ENCODE results near the gene KANSL1L.
A peak's percentile ranks its signal among the peaks of the same experiment; 100 is the strongest.
"Not testable (repeated sequence)": the region's sequence is repeated elsewhere in the genome, so short reads cannot be mapped to it uniquely, and the experiment has no call there.

KANSL1L gene

GRCh38 chr2:210171309-210172218, at the start of gene KANSL1L:
Gene KANSL1L (minus strand): TSS chr2:210171409. CDS start chr2:210154582, 16,827 bp downstream.
- peak; percentile 98 for DNase-seq

DNA sequence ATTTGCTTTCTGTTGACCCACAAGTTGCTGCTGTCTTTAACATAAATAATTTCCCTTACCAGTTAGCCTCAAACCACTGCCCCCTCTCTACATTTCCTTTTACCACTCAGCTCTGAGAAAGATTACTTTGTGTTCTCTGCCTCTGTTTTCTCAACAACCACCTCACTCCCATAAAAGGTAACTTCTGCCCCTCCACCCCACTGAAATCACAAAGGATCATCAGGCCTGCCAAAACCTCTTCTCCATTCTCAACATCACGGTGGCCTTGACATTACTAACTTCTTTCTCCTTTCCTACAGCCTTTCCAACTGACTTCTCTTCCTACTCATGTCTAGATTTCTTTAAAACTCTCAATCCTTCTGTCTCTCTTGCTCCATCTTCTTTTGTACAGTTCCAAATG, 43.9 kb upstream of the KANSL1L start:
- DNase-seq: no peak

GRCh38 chr2:210210185-210210584, 39.0 kb upstream of the KANSL1L start:
- DNase-seq: no peak

DNA sequence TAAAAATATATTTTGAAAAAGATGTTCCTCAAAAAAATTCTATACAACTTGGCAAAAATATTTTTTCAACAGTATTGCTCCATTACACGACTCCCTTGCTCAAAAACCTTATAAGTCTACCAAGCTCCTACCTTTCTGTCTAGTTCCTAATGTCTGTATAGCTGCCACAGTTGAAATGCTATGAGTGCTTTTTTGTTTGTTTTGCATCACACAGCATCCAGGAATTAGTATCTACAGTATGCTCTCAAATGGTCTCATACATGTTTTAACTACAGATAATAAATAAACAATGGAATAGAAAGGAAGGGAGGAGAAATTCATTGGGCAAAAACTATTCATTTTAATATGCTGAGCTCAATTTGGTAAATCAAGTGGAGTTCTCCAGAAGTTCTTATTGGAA, 36.7 kb upstream of the KANSL1L start:
- no peak for DNase-seq

DNA sequence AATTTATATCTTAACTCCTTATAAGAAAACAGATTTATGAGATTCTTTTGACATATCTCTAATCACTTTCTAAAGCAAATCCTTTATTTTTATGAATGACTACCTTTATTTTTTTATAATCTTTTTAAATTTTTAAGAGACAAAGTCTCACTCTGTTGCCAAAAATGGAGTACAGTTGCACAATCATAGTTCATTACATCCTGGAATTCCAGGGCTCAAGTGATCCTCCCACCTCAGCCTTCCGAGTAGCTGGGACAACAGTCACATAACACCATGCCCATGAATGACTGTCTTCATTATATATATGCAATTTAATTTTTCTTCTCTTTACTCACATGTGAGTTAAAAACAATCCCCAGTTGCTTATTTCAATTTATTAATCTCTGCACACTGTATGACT, 32.3 kb upstream of the KANSL1L start:
- no peak for DNase-seq

GRCh38 chr2:210203147-210203546, 31.9 kb upstream of the KANSL1L start:
- no peak for DNase-seq

DNA sequence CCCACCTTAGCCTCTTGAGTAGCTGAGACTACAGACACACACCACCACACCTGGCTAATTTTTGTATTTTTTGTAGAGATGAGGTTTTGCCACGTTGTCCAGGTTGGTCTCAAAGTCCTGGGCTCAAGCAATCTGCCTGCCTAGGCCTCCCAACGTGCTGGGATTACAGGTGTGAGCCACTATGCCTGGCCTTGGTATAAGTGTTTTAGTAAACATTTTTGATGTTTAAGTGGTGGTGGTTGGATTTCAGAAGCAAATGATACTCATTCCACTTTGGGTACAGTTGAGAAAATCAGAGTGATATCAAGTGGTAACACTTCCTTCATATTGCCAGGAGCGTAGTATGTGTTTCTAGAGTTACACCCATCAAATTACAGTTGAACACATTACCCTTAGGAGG, 28.6 kb upstream of the KANSL1L start:
- no peak for DNase-seq

GRCh38 chr2:210199186-210199765, 28.1 kb upstream of the KANSL1L start:
- DNase-seq: peak; percentile 70

GRCh38 chr2:210198326-210198725, 27.1 kb upstream of the KANSL1L start:
- DNase-seq: no peak

GRCh38 chr2:210197720-210198119, 26.5 kb upstream of the KANSL1L start:
- DNase-seq: no peak

GRCh38 chr2:210195101-210195852, 24.1 kb upstream of the KANSL1L start:
- peak; percentile 81 for DNase-seq

- no peak for DNase-seq
Observed at GRCh38 chr2:210190345-210190744, 19.1 kb upstream of the KANSL1L start.

DNA sequence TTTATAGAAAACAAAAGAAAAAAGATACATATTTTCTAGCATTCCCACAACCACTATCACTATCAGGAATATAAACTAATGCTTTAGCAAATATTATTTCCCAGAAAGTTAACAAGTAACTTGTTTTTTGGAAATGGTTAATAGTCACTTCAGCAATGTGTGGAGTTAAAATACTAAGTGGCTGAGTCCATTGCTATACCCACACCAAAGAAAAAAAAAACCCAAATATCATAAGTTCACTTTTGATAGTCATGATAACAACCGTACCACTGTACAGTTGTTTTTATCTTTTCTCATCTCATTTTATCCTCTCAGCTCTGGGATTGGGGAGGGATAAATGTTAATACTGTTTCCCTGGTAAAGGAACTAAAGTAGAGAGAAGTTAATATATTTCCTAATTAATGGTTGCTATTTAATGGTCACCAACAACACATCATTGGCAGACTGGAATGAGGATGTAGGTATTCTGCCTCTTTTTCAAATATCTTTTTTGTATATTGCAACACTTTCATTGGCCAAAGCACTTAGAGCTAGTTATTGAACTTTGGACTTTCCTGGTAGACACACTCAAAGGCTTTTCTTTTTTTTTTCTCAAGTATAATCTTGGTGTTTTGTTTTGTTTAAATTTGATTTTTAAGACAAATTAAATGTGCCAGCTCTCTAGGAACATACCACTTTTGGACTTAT, 18.4 kb upstream of the KANSL1L start:
- no peak for DNase-seq

GRCh38 chr2:210188755-210189154, 17.5 kb upstream of the KANSL1L start:
- DNase-seq: peak; percentile 25

GRCh38 chr2:210188190-210188589, 17.0 kb upstream of the KANSL1L start:
- DNase-seq: no peak

- not testable (repeated sequence) for DNase-seq
Observed at GRCh38 chr2:210183936-210184335, 12.7 kb upstream of the KANSL1L start.

DNA sequence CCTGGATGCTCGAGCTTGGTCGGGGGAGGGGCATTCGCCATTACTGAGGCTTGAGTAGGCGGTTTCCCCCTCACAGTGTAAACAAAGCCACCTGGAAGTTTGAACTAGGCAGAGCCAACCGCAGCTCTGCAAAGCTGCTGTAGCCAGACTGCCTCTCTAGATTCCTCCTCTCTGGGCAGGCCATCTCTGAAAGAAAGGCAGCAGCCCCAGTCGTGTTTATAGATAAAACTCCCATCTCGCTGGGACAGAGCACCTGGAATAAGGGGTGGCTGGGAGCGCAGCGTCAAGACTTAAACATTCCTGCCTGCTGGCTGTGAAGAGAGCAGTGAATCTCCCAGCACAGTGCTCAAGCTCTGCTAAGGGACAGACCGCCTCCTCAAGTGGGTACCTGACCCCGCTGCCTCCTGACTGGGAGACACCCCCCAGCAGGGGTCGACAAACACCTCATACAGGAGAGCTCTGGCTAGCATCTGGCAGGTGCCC, 10.4 kb upstream of the KANSL1L start:
- DNase-seq: not testable (repeated sequence)

GRCh38 chr2:210181033-210181605, 9.9 kb upstream of the KANSL1L start:
- DNase-seq: not testable (repeated sequence)

GRCh38 chr2:210180477-210180876, 9.3 kb upstream of the KANSL1L start:
- DNase-seq: no peak

- DNase-seq: no peak
Observed at GRCh38 chr2:210179351-210179990, 8.3 kb upstream of the KANSL1L start.

DNA sequence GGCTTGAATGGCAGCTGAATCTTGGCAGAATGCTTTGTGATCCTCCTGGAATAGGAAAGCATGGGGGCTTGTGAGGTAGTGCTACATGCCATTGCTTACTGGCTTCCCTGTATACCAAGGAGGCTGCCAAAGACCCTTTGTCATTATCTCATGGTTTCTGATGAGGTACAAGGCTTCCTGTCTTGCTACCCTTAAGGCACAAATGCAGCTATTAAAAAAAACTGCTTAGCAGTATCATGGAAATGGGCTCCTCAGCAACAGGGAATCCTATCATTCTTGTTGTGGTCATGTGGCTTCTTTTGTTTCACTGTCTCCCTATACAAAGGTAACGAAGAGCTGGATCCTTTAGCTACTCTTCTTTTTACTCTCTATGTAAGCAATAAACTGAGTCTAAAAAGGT, 6.6 kb upstream of the KANSL1L start:
- DNase-seq: no peak

DNA sequence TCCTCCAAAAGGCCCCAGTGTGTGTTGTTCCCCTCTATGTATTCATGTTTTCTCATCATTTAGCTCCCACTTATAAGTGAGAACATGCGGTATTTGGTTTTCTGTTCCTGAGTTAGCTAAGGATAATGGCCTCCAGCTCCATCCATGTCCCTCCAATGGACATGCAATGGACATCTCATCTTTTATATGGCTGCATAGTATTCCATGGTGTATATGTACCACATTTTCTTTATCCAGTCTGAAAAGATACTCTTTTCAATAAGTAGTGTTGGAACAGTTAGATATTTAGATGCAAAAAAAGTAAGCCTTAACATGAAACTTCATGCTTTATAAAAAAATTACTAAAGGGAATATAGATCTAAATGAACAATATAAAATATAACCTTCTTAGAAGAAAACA, 5.9 kb upstream of the KANSL1L start:
- DNase-seq: not testable (repeated sequence)

Measured in hematopoietic multipotent progenitor cell treated with erythropoietin and hydrocortisone succinate and interleukin-3 and kit ligand, for 6 days (in vitro differentiated cells).